Epithelial cell of esophagus (primary cell): ENCODE data around the gene SCUBE1.
A peak's percentile ranks its signal among the peaks of the same experiment; 100 is the strongest.

Experiments used
- DNase-seq: peaks from one replicate; pipeline ENCODE4 v3.0.0; 2010; ENCODE audit warnings: low read depth
- H3K4me3 ChIP-seq: 2 replicates; pipeline ENCODE4 v1.5.1; 2011; ENCODE audit warnings: mild to moderate bottlenecking, low read length, control low read depth
- CTCF ChIP-seq: IDR thresholded peaks from 2 replicates; pipeline ENCODE4 v1.5.1; 2011; ENCODE audit warnings: low read depth, mild to moderate bottlenecking, low read length, control low read depth, inconsistent platforms; ENCODE audit not compliant: insufficient read depth; ENCODE audit errors: missing control alignments

SCUBE1 gene

GRCh38 chr22:43163241-43163795, 179.9 kb downstream of the SCUBE1 start:
- no peak for DNase-seq
- TF ChIP-seq CTCF: no peak
- H3K4me3 ChIP-seq: no peak overlapping the region

GRCh38 chr22:43162412-43163150, 180.6 kb downstream of the SCUBE1 start:
- DNase-seq: no peak
- TF ChIP-seq CTCF: no peak
- no peak overlapping the region for H3K4me3 ChIP-seq

GRCh38 chr22:43160497-43161126, 182.6 kb downstream of the SCUBE1 start:
- H3K4me3 ChIP-seq: no peak overlapping the region
- no peak for TF ChIP-seq CTCF
- no peak for DNase-seq

GRCh38 chr22:43159484-43160178, 183.5 kb downstream of the SCUBE1 start:
- no peak for DNase-seq
- TF ChIP-seq CTCF: peak; percentile 57

GRCh38 chr22:43158778-43159483, 184.2 kb downstream of the SCUBE1 start:
- TF ChIP-seq CTCF: no peak
- no peak overlapping the region for H3K4me3 ChIP-seq
- DNase-seq: no peak

More at GRCh38 chr22:43159484-43160178, 183.5 kb downstream of the SCUBE1 start:
- H3K4me3 ChIP-seq: no peak overlapping the region

- DNase-seq: no peak
- H3K4me3 ChIP-seq: no peak overlapping the region
- TF ChIP-seq CTCF: no peak
Observed at GRCh38 chr22:43157874-43158546, 185.2 kb downstream of the SCUBE1 start.
